SU-DHL-6 (cell line): ENCODE data around the gene USB1.

Experiments
- CTCF ChIP-seq: fragments of 200-600 bp; sonication (generic); IDR thresholded peaks from one replicate; pipeline ENCODE4 v1.5.1; 2017; ENCODE audit warnings: antibody characterized with exemption, mild to moderate bottlenecking, low read length, moderate library complexity; ENCODE audit not compliant: insufficient read depth, poor library complexity, severe bottlenecking
- EZH2phosphoT487 ChIP-seq: fragments of 200-600 bp; sonication (generic), shearing (Covaris generic); conservative IDR thresholded peaks from 2 replicates; pipeline ENCODE4 v1.6.1; 2018; ENCODE audit warnings: mild to moderate bottlenecking, antibody characterized with exemption, low read length, moderate library complexity, mixed read lengths

- TF ChIP-seq CTCF (no peak), EZH2phosphoT487 (no peak)
Measured at GRCh38 chr16:58051821-58052603, 50.8 kb downstream of the USB1 start.
